ENCODE data around the gene ADGRE2. TPM values are rescaled to one million over a fixed set of nuclear protein-coding genes. Genes with fewer than 3 reads are reported as not detected.
"Not testable (repeated sequence)": the region's sequence is repeated elsewhere in the genome, so short reads cannot be mapped to it uniquely, and the experiment has no call there.

Gene ADGRE2
- total RNA-seq, 4 donors from 2014 or later, result 1.2 to 16.5 (median 1.9) TPM; not detected in 1

DNA sequence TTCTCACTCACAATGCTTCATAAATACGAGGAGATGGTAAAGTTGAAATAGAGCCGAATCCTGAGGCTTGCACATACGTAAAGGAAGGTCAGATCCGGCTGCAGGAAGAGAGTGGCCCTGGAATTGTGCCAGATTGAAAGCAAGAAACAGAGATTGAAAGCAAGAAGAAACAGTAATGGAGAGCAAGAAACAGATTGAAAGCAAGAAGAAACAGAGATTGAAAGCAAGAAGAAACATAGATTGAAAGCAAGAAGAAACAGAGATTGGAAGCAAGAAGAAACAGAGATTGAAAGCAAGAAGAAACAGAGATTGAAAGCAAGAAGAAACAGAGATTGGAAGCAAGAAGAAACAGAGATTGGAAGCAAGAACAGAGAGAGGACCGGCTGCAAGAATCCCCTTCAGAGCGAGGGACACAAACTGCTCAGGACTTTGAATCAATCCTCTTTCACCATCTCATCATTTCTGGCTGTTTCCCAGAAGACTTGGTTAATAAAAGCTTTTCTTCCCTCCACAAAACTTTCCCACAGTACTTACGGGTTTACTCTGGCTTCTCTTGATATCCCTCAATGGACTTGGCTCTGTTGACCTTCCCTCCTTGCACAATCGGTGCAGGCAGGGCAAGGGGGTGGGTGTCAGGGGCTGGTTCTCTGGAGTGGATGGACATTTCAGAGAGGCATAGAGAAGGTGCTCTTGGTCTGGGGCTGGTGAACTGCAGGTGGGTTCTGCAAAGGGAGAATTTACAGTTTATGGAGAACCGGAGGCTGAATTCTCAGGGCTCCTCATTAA, 31.1 kb upstream of the ADGRE2 start:
- no peak overlapping the region for H3K4me3 ChIP-seq
- H3K9me3 ChIP-seq, result no peaks in the 10 kb centered on the region
- TF ChIP-seq POLR2A (IDR thresholded peaks at IDR 0.05), result no peak
- TF ChIP-seq, protein P1, sequence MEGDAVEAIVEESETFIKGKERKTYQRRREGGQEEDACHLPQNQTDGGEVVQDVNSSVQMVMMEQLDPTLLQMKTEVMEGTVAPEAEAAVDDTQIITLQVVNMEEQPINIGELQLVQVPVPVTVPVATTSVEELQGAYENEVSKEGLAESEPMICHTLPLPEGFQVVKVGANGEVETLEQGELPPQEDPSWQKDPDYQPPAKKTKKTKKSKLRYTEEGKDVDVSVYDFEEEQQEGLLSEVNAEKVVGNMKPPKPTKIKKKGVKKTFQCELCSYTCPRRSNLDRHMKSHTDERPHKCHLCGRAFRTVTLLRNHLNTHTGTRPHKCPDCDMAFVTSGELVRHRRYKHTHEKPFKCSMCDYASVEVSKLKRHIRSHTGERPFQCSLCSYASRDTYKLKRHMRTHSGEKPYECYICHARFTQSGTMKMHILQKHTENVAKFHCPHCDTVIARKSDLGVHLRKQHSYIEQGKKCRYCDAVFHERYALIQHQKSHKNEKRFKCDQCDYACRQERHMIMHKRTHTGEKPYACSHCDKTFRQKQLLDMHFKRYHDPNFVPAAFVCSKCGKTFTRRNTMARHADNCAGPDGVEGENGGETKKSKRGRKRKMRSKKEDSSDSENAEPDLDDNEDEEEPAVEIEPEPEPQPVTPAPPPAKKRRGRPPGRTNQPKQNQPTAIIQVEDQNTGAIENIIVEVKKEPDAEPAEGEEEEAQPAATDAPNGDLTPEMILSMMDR (IDR thresholded peaks at IDR 0.05), result no peak
- no peaks in the 10 kb centered on the region for H3K4me1 ChIP-seq
- H3K27ac ChIP-seq, result no peak overlapping the region
- no peak for DNase-seq
- H3K27me3 ChIP-seq, result no peaks in the 10 kb centered on the region
- no peaks in the 10 kb centered on the region for H3K36me3 ChIP-seq

DNA sequence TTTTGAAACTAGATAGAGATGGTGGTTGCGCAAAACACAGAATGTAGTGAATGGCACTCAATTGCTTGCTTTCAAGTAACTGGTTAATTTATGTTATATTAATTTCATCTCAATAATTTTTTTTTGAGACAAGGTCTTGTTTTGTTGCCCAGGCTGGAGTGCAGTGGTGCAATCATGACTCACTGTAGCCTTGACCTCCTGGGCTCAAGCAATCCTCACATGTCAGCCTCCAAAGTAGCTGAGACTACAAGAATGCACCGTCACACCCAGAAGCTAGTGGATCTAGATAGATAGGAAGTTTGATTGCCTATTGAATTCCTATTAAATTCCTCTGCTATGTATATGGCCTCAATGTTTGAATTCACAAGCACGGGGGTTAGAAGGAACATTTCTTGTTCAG, 26.4 kb upstream of the ADGRE2 start:
- Histone ChIP-seq H3K36me3 (no peaks in the 10 kb centered on the region), H3K4me1 (no peaks in the 10 kb centered on the region), H3K27ac (no peak overlapping the region), H3K4me3 (no peak overlapping the region), H3K9me3 (no peaks in the 10 kb centered on the region), H3K27me3 (no peaks in the 10 kb centered on the region)
- DNase-seq, result no peak
- TF ChIP-seq, protein P1 (IDR thresholded peaks at IDR 0.05), result no peak
- TF ChIP-seq POLR2A (IDR thresholded peaks at IDR 0.05), result no peak

DNA sequence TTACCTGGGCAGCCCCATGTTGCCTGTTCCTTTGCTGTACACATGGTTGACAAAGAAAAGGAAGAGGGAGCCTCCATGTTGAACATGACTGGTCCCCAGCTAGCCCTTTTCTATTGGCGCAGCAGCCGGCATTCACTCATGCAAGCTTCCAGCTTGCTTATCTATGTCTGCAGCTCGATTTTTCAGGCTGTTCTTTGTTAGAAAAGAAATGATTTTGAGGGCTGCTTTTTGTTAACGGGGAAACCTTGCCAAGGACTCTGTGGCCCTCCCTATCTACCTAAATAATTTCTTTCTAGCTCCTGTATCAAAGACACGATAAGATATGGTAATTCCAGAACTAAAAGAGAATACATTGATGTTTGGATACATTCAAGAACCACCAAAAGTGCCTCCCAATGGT, 20.4 kb upstream of the ADGRE2 start:
- Histone ChIP-seq H3K9me3 (no peaks in the 10 kb centered on the region), H3K4me3 (no peak overlapping the region), H3K27me3 (no peaks in the 10 kb centered on the region), H3K36me3 (no peaks in the 10 kb centered on the region), H3K27ac (no peak overlapping the region), H3K4me1 (no peaks in the 10 kb centered on the region)
- TF ChIP-seq, protein P1 (IDR thresholded peaks at IDR 0.05), result no peak
- TF ChIP-seq POLR2A (IDR thresholded peaks at IDR 0.05), result no peak
- DNase-seq, result no peak

DNA sequence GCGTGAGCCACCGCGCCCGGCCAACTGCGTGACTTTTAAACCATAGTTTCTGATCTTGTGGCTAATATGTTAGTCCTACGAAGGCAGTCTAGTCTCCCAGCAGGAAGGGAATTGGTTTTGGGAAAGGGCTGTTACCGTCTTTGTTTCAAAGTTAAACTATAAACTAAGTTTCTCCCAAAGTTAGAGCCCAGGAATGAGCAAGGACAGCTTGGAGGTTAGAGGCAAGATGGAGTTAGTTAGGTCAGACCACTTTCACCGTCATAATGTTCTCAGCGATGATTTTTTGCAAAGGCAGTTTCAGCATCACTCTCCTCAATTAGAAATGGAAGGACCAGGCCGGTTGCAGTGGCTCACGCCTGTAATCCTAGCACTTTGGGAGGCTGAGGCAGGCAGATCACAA, 17.7 kb upstream of the ADGRE2 start:
- TF ChIP-seq POLR2A (IDR thresholded peaks at IDR 0.05), result no peak
- TF ChIP-seq, protein P1 (IDR thresholded peaks at IDR 0.05), result no peak
- no peaks in the 10 kb centered on the region for H3K27me3 ChIP-seq
- H3K4me1 ChIP-seq, result no peaks in the 10 kb centered on the region
- no peak overlapping the region for H3K4me3 ChIP-seq
- no peaks in the 10 kb centered on the region for H3K9me3 ChIP-seq
- no peak for DNase-seq
- no peak overlapping the region for H3K27ac ChIP-seq
- no peaks in the 10 kb centered on the region for H3K36me3 ChIP-seq

DNA sequence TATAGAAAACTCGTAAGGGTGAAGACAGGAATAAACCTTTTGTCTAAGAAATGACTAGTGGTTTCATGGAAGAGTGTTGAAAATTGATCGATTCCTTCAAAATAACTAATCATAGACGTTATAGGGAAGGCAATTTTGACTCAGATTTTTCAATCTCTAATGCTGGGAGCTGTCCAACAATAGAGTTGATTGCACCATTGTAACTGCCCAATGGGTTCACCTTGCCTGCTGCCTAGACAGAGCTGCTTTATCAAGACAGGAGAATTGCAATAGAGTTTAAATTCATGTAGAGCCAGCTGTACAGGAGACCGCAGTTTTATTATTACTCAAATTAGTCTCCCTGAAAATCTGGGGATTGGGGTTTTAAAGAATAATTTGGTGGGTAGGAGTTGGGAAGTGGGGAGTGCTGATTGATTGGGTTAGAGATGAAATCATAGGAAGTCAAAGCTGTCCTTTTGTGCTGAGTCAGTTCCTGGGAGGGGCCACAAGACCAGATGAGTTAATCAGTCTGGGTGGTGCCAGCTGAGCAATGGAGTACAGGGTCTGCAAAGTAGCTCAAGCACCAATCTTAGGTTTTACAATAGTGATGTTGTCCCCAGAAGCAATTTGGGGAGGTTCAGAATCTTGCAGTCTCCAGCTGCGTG, 16.8 kb upstream of the ADGRE2 start:
- TF ChIP-seq, protein P1 (IDR thresholded peaks at IDR 0.05), result no peak
- TF ChIP-seq POLR2A (IDR thresholded peaks at IDR 0.05), result no peak
- Histone ChIP-seq H3K4me3 (no peak overlapping the region), H3K9me3 (no peaks in the 10 kb centered on the region), H3K4me1 (no peaks in the 10 kb centered on the region), H3K27me3 (no peaks in the 10 kb centered on the region), H3K27ac (no peak overlapping the region), H3K36me3 (no peaks in the 10 kb centered on the region)
- DNase-seq, result no peak

DNA sequence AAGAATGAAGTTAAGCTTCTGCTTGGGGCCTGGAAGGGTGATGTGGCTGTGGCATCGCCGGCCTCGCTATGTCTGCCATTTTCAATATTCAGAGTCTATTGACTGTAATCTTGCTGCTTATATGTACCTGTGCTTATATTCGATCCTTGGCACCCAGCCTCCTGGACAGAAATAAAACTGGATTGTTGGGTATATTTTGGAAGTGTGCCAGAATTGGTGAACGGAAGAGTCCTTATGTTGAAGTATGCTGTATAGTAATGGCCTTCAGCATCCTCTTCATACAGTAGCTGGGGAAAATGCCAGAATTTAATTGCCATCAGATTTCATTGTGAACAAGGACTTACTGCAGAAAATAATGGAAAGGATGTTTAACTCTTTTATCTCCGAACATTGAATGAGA, 13.9 kb upstream of the ADGRE2 start:
- H3K4me3 ChIP-seq, H3K27me3 ChIP-seq, H3K36me3 ChIP-seq, DNase-seq, H3K9me3 ChIP-seq, H3K27ac ChIP-seq, H3K4me1 ChIP-seq: not testable (repeated sequence)

All from Peyer's patch (tissue), 4 donors.